ENCODE data around the gene PRKCA.
A peak's percentile ranks its signal among the peaks of the same experiment; 100 is the strongest.

The PRKCA gene

DNA sequence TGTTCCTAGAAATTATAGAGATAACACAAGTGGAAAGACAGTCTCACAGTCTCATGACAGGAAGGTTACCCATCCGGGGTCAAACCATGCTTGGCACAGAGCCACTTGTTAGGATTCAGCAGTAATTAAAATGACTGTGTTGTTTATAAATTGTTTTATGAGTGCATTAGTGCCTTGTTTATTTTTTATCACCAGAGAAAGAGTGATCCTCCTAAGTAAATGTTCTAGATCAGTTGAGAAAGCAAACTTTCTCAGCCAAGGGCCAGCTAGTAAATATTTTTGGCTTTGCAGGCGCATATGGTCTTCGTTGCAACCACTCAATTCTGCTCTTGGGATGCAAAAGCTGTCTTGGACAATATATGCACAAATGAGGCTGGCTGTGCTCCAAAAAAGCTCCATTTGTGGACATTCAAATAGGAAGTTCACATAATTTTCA, 278.6 kb downstream of the PRKCA start:
- no peaks in the 10 kb centered on the region for H3K27me3 ChIP-seq
- H3K9me3 ChIP-seq = no peaks in the 10 kb centered on the region
- TF ChIP-seq, protein P1, sequence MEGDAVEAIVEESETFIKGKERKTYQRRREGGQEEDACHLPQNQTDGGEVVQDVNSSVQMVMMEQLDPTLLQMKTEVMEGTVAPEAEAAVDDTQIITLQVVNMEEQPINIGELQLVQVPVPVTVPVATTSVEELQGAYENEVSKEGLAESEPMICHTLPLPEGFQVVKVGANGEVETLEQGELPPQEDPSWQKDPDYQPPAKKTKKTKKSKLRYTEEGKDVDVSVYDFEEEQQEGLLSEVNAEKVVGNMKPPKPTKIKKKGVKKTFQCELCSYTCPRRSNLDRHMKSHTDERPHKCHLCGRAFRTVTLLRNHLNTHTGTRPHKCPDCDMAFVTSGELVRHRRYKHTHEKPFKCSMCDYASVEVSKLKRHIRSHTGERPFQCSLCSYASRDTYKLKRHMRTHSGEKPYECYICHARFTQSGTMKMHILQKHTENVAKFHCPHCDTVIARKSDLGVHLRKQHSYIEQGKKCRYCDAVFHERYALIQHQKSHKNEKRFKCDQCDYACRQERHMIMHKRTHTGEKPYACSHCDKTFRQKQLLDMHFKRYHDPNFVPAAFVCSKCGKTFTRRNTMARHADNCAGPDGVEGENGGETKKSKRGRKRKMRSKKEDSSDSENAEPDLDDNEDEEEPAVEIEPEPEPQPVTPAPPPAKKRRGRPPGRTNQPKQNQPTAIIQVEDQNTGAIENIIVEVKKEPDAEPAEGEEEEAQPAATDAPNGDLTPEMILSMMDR (IDR thresholded peaks at IDR 0.05; ENCODE audit: low read depth, low read length) = no peak
- no peaks in the 10 kb centered on the region for H3K36me3 ChIP-seq
- H3K4me3 ChIP-seq (ENCODE audit: low read depth, low read length) = no peak overlapping the region
- peak; percentile 24 for DNase-seq
- H3K4me1 ChIP-seq = peaks cover 7% of the 10 kb centered on the region

DNA sequence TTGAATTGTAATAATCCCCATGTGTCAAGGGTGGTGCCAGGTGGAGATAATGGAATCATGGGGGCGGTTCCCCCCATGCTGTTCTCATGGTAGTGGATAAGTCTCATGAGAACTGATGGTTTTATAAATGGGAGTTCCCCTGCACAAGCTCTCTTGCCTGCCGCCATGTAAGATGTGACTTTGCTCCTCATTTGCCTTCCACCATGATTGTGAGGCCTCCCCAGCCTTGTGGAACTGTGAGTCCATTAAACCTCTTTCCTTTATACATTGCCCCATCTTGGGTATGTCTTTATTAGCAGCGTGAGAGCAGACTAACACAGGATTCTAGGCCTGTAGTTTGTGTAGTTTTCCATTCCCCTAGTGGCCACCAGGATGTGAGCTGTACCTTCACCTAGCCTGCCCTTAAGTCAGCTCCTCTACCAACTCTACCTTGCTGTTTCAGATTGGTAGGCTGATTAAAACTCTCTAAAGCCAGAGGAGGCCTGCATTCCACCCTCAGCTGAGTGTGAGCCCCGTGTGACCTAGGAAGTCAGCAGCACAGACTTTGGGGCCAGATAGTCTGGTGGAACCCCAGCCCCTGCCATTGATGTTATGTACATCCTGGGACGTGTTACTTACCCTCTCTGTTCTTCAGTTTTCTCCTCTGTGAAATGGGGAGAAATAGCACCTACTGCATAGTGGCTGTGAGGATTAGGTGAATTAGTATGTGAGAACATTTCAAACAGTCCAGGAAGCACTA, 280.1 kb downstream of the PRKCA start:
- Histone ChIP-seq H3K9me3 (no peaks in the 10 kb centered on the region), H3K27me3 (no peaks in the 10 kb centered on the region), H3K4me3 (ENCODE audit: low read depth, low read length) (no peak overlapping the region), H3K4me1 (peaks cover 7% of the 10 kb centered on the region), H3K36me3 (no peaks in the 10 kb centered on the region)
- no peak for DNase-seq
- TF ChIP-seq, protein P1 (IDR thresholded peaks at IDR 0.05; ENCODE audit: low read depth, low read length) = peak; percentile 21

DNA sequence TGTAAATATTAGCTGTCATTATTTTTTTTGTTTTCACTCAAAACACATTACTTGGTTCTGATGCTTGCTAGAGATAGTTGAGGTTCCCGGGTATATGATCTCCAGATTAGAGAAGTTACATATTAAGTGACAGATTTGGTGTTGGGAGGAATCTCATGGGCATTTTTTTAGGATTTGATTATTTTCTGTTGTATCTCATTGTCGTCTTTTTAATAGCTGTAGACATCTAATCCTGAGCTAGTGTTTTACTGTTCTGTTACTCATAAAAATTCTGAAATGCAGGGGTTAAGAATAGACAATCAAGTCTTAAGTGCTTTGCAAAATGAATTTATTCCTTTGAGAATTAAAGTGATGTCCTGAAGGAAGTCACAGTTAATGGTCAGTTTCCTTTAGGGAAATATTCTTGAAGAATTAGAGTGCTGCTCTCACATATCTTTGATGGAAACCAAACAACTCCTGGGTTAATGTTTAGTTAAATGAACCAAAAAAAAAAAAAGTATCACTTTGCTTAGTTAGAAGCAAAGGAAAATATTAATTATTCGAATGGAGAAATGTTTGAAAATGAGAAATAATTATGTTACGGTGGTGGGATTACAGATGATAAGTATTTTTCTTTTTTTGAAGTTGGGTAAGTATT, 280.8 kb downstream of the PRKCA start:
- TF ChIP-seq, protein P1 (IDR thresholded peaks at IDR 0.05; ENCODE audit: low read depth, low read length) = no peak
- no peaks in the 10 kb centered on the region for H3K27me3 ChIP-seq

DNA sequence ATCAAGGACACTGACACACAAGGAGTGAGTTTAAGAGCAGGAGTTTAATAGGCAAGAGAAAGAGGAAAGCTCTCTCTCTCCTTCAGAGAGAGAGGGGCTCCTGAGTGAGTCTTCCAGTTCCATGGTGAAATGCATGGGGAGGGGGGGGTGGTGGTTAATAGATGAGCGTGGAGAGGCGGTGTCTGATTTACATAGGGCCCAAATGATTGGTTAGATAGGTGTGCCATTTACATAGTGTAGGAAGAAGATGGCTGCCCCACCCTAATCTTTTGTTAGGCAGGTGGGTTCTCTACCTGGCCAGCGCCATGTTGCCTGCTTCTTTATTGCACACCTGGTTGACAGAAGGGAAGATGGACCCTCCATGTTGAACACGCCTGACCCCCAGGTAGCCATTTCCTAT, 282.5 kb downstream of the PRKCA start:
- H3K9me3 ChIP-seq = no peaks in the 10 kb centered on the region
- H3K27me3 ChIP-seq = no peaks in the 10 kb centered on the region
- H3K36me3 ChIP-seq = no peaks in the 10 kb centered on the region
- no peak overlapping the region for H3K4me3 ChIP-seq (ENCODE audit: low read depth, low read length)
- H3K4me1 ChIP-seq = peaks cover 7% of the 10 kb centered on the region
- DNase-seq = no peak
- TF ChIP-seq, protein P1 (IDR thresholded peaks at IDR 0.05; ENCODE audit: low read depth, low read length) = no peak

More for the DNA sequence above, 280.8 kb downstream of the PRKCA start:
- peaks cover 7% of the 10 kb centered on the region for H3K4me1 ChIP-seq
- no peak for DNase-seq
- no peaks in the 10 kb centered on the region for H3K36me3 ChIP-seq
- H3K4me3 ChIP-seq (ENCODE audit: low read depth, low read length) = no peak overlapping the region
- H3K9me3 ChIP-seq = no peaks in the 10 kb centered on the region

DNA sequence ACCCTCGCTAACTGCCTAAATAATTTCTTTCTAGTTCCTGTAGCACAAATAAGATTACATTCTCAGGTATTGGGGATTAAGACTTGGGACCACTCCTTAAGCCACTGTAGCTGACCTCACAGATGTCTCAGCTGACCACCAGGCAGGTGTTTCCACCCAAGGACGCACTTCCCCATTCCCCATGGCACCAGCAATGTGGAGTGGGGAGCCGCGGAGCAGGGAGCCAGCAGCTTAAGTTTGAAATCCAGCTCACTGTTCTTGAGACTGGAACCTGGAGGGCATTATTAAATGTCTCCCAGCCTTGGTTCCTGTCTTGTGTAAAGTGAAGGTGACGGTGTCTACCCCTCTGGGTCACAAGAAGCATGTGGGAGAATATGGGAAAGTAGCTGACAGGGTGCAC, 283.1 kb downstream of the PRKCA start:
- no peak overlapping the region for H3K4me3 ChIP-seq (ENCODE audit: low read depth, low read length)
- TF ChIP-seq, protein P1 (IDR thresholded peaks at IDR 0.05; ENCODE audit: low read depth, low read length) = no peak
- H3K4me1 ChIP-seq = peaks cover 7% of the 10 kb centered on the region
- H3K9me3 ChIP-seq = no peaks in the 10 kb centered on the region
- H3K36me3 ChIP-seq = no peaks in the 10 kb centered on the region
- DNase-seq = no peak
- H3K27me3 ChIP-seq = no peaks in the 10 kb centered on the region

DNA sequence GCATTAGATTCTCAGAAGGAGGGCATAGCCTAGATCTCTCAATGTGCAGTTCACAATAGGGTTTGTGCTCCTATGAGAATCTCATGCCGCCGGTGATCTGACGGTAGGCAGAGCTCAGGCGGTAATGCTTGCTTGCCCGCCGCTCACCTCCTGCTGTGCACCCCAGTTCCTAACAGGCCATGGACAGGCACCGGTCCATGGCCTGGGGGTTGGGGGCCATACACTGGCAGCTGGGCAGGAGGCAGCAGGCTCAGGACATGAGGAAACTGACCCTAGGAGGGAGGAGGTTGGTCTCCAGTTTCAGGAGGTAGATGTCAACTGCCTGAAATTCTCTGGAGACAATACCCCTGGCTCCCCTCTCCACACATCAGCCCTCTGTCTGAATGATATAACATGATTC, 287.5 kb downstream of the PRKCA start:
- no peak overlapping the region for H3K4me3 ChIP-seq (ENCODE audit: low read depth, low read length)
- H3K4me1 ChIP-seq = no peaks in the 10 kb centered on the region
- H3K9me3 ChIP-seq = no peaks in the 10 kb centered on the region
- no peaks in the 10 kb centered on the region for H3K36me3 ChIP-seq
- no peaks in the 10 kb centered on the region for H3K27me3 ChIP-seq
- TF ChIP-seq, protein P1 (IDR thresholded peaks at IDR 0.05; ENCODE audit: low read depth, low read length) = no peak
- DNase-seq = no peak
